ENCODE data around the gene PERM1. TPM values are rescaled to one million over a fixed set of nuclear protein-coding genes. Genes with fewer than 3 reads are reported as not detected.

Gene PERM1
- polyA plus RNA-seq, 1 donor (not counting 4 experiments of a cell fraction or from before 2014, with no cell fraction given), result not detected

- H3K4me1 ChIP-seq (ENCODE audit: control insufficient read depth, extremely low read depth, insufficient read depth, low read length), result peaks cover 28% of the 10 kb centered on the region
- H3K27me3 ChIP-seq (ENCODE audit: control insufficient read depth, extremely low read depth, insufficient read depth, low read length), result peaks cover 29% of the 10 kb centered on the region
- peak overlapping the region; percentile 44 for H3K4me2 ChIP-seq (ENCODE audit: control insufficient read depth, extremely low read depth, insufficient read depth, low read depth, low read length)
- no peak overlapping the region for H2AFZ ChIP-seq (ENCODE audit: control insufficient read depth, low read length)
- no peak for TF ChIP-seq CTCF (optimal IDR thresholded peaks at IDR 0.05 in 1 of 3, IDR thresholded peaks at IDR 0.05 in 1 of 3, conservative IDR thresholded peaks at IDR 0.05 in 1 of 3; ENCODE audit: extremely low read depth in 1 of 3, insufficient read depth in 2 of 3, low read length in 3 of 3)
- no peak for TF ChIP-seq EZH2 (IDR thresholded peaks at IDR 0.05; ENCODE audit: low read length)
- no peaks in the 10 kb centered on the region for H3K9me3 ChIP-seq (ENCODE audit: control insufficient read depth, low read depth, low read length)
- peak; percentile 83 for FAIRE-seq
- no peaks in the 10 kb centered on the region for H4K20me1 ChIP-seq (ENCODE audit: control insufficient read depth, extremely low read depth, insufficient read depth, low read length)
- H3K9ac ChIP-seq (ENCODE audit: control insufficient read depth, extremely low read depth, insufficient read depth, low read length), result no peak overlapping the region
- dilution Hi-C loops (cut with MboI; ENCODE audit: extremely low pct_ligation_motif_present, low sequenced_read_pairs), result no loop called here
- no peaks in the 10 kb centered on the region for H3K36me3 ChIP-seq (ENCODE audit: control insufficient read depth in 2 of 2, extremely low read depth in 1 of 2, insufficient read depth in 2 of 2, low read length in 2 of 2)
- H3K79me2 ChIP-seq (ENCODE audit: control insufficient read depth, insufficient read depth, low read length), result no peaks in the 10 kb centered on the region
- peak overlapping the region; percentile 30 for H3K27ac ChIP-seq (ENCODE audit: control insufficient read depth, insufficient read depth, low read length)
- DNase-seq (ENCODE audit: low read depth, low spot score), result no peak
- H3K4me3 ChIP-seq (ENCODE audit: control insufficient read depth in 2 of 3, extremely low read depth in 1 of 3, insufficient read depth in 2 of 3, low read depth in 1 of 3, low read length in 3 of 3), result no peak overlapping the region
- H3K9me1 ChIP-seq (ENCODE audit: control insufficient read depth, extremely low read depth, insufficient read depth, low read length), result no peaks in the 10 kb centered on the region
These were observed 21.9 kb upstream of the PERM1 start for GRCh38 chr1:1003618-1004419.

- Histone ChIP-seq H3K9ac (ENCODE audit: control insufficient read depth, extremely low read depth, insufficient read depth, low read length) (peak overlapping the region; percentile 91), H3K4me1 (ENCODE audit: control insufficient read depth, extremely low read depth, insufficient read depth, low read length) (peaks cover 19% of the 10 kb centered on the region)
- dilution Hi-C loops (cut with MboI; ENCODE audit: extremely low pct_ligation_motif_present, low sequenced_read_pairs), result no loop called here
These were observed 19.3 kb upstream of the PERM1 start for GRCh38 chr1:1001057-1001783.

More at GRCh38 chr1:1001057-1001783, 19.3 kb upstream of the PERM1 start:
- Histone ChIP-seq H3K27me3 (ENCODE audit: control insufficient read depth, extremely low read depth, insufficient read depth, low read length) (peaks cover 36% of the 10 kb centered on the region), H3K27ac (ENCODE audit: control insufficient read depth, insufficient read depth, low read length) (peak overlapping the region; percentile 86), H3K9me3 (ENCODE audit: control insufficient read depth, low read depth, low read length) (no peaks in the 10 kb centered on the region), H2AFZ (ENCODE audit: control insufficient read depth, low read length) (peak overlapping the region; percentile 6), H3K9me1 (ENCODE audit: control insufficient read depth, extremely low read depth, insufficient read depth, low read length) (no peaks in the 10 kb centered on the region), H3K79me2 (ENCODE audit: control insufficient read depth, insufficient read depth, low read length) (no peaks in the 10 kb centered on the region), H3K4me2 (ENCODE audit: control insufficient read depth, extremely low read depth, insufficient read depth, low read depth, low read length) (peak overlapping the region; percentile 82), H4K20me1 (ENCODE audit: control insufficient read depth, extremely low read depth, insufficient read depth, low read length) (peaks cover 5% of the 10 kb centered on the region), H3K36me3 (ENCODE audit: control insufficient read depth in 2 of 2, extremely low read depth in 1 of 2, insufficient read depth in 2 of 2, low read length in 2 of 2) (no peaks in the 10 kb centered on the region), H3K4me3 (ENCODE audit: control insufficient read depth in 2 of 3, extremely low read depth in 1 of 3, insufficient read depth in 2 of 3, low read depth in 1 of 3, low read length in 3 of 3) (peak overlapping the region; percentile 59 to 80 (median 66))
- no peak for TF ChIP-seq EZH2 (IDR thresholded peaks at IDR 0.05; ENCODE audit: low read length)
- TF ChIP-seq CTCF (optimal IDR thresholded peaks at IDR 0.05 in 1 of 3, IDR thresholded peaks at IDR 0.05 in 1 of 3, conservative IDR thresholded peaks at IDR 0.05 in 1 of 3; ENCODE audit: extremely low read depth in 1 of 3, insufficient read depth in 2 of 3, low read length in 3 of 3), result no peak
- FAIRE-seq (no peak), DNase-seq (ENCODE audit: low read depth, low spot score) (no peak)

Measured in keratinocyte (primary cell).